HEK293 (cell line): Measurements from ENCODE around the gene ESRRA.

Experiments
- KLF1 ChIP-seq: fragments of 450-650 bp; formaldehyde crosslinking; IDR thresholded peaks from 2 replicates; pipeline ENCODE4 v1.5.1; 2016; ENCODE audit warnings: missing biosample characterization, missing genetic modification characterization
- REPIN1 ChIP-seq: fragments of 450-650 bp; formaldehyde crosslinking; IDR thresholded peaks from 2 replicates; pipeline ENCODE4 v1.5.1; 2017; ENCODE audit warnings: missing biosample characterization, missing genetic modification characterization, low read depth
- WT1 ChIP-seq: fragments of 450-650 bp; formaldehyde crosslinking; IDR thresholded peaks from 2 replicates; pipeline ENCODE4 v1.5.1; 2016; ENCODE audit warnings: missing biosample characterization, missing genetic modification characterization
- ZFHX2 ChIP-seq: fragments of 450-650 bp; formaldehyde crosslinking; conservative IDR thresholded peaks from 2 replicates; pipeline ENCODE4 v1.5.1; 2016; ENCODE audit warnings: missing biosample characterization, missing genetic modification characterization
- ZNF155 ChIP-seq: fragments of 450-650 bp; formaldehyde crosslinking; IDR thresholded peaks from 2 replicates; pipeline ENCODE4 v1.5.1; 2016; ENCODE audit warnings: missing biosample characterization, missing genetic modification characterization
- ZNF214 ChIP-seq: fragments of 450-650 bp; formaldehyde crosslinking; IDR thresholded peaks from 2 replicates; pipeline ENCODE4 v1.5.1; 2017; ENCODE audit warnings: missing biosample characterization, mild to moderate bottlenecking, missing genetic modification characterization, borderline replicate concordance
- ZNF366 ChIP-seq: fragments of 450-650 bp; formaldehyde crosslinking; conservative IDR thresholded peaks from 2 replicates; pipeline ENCODE4 v1.5.1; 2016; ENCODE audit warnings: missing biosample characterization, missing genetic modification characterization
- ZNF423 ChIP-seq: fragments of 450-650 bp; formaldehyde crosslinking; IDR thresholded peaks from 2 replicates; pipeline ENCODE4 v1.5.1; 2016; ENCODE audit warnings: missing biosample characterization, missing genetic modification characterization
- ZNF621 ChIP-seq: fragments of 450-650 bp; formaldehyde crosslinking; IDR thresholded peaks from 2 replicates; pipeline ENCODE4 v1.5.1; 2017; ENCODE audit warnings: missing biosample characterization, missing genetic modification characterization
- ZNF654 ChIP-seq: fragments of 450-650 bp; formaldehyde crosslinking; IDR thresholded peaks from 2 replicates; pipeline ENCODE4 v1.5.1; 2016; ENCODE audit warnings: low read depth, missing biosample characterization, missing genetic modification characterization
- ZNF837 ChIP-seq: fragments of 450-650 bp; formaldehyde crosslinking; IDR thresholded peaks from 2 replicates; pipeline ENCODE4 v1.5.1; 2016; ENCODE audit warnings: missing biosample characterization, missing genetic modification characterization
- ZNF843 ChIP-seq: fragments of 450-650 bp; formaldehyde crosslinking; IDR thresholded peaks from 2 replicates; pipeline ENCODE4 v1.5.1; 2016; ENCODE audit warnings: missing biosample characterization, missing genetic modification characterization
- TF ChIP-seq, protein P1 (sequence below): fragments of 450-650 bp; formaldehyde crosslinking; IDR thresholded peaks from 2 replicates; pipeline ENCODE4 v1.5.1; 2016; ENCODE audit warnings: missing biosample characterization, missing genetic modification characterization, borderline replicate concordance
- TF ChIP-seq, protein P2 (sequence below): fragments of 450-650 bp; formaldehyde crosslinking; IDR thresholded peaks from 2 replicates; pipeline ENCODE4 v1.5.1; 2016; ENCODE audit warnings: missing biosample characterization, missing genetic modification characterization
- TF ChIP-seq, protein P3 (sequence below): fragments of 450-650 bp; formaldehyde crosslinking; IDR thresholded peaks from 2 replicates; pipeline ENCODE4 v1.5.1; 2016; ENCODE audit warnings: missing biosample characterization, missing genetic modification characterization
- TF ChIP-seq, protein P4 (sequence below): fragments of 450-650 bp; formaldehyde crosslinking; conservative IDR thresholded peaks from 2 replicates; pipeline ENCODE4 v1.5.1; 2016; ENCODE audit warnings: low read depth, missing biosample characterization, missing genetic modification characterization
- TF ChIP-seq, protein P5 (sequence below): fragments of 450-650 bp; formaldehyde crosslinking; IDR thresholded peaks from 2 replicates; pipeline ENCODE4 v1.5.1; 2016; ENCODE audit warnings: missing biosample characterization, missing genetic modification characterization

ESRRA gene

DNA sequence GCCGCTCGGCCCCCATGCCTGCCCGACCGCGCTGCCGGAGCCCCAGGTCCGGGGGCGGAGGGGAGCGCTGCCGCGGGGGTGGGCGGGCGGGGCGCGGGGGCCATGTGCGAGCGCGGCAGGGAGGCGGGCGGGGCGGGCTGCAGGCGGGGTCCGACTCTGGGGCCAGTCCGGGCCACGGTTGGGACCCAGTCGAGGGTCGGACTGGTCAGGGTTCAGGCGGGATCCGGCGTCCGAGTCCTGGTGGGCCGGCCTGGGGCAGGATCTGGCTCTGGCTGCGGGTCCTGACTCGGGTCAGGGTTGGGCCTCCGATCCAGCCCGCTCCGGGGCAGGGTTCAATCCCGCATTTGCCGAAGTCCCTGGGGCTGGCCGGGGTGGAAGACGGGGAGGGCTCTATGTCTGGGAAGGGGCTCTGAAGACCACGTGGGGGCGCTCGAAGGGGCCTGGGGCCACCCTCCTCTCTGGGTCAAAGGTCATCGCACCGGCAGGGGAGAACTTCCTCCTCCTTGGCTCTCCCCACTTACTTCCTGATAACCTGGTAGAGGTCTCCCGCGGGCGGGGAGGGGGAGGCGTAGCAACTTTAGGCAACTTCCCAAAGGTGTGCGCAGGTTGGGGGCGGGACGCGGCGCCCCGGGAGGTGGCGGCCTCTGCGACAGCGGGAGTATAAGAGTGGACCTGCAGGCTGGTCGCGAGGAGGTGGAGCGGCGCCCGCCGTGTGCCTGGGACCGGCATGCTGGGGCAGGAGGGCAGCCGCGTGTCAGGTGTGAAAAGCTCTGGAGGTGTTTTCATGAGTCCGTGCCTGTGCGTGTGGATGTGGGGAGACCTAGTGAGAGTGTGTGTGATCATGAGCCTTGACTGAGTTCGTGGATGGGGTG, 603 bp downstream of the ESRRA start (continued):
- TF ChIP-seq, protein P1, sequence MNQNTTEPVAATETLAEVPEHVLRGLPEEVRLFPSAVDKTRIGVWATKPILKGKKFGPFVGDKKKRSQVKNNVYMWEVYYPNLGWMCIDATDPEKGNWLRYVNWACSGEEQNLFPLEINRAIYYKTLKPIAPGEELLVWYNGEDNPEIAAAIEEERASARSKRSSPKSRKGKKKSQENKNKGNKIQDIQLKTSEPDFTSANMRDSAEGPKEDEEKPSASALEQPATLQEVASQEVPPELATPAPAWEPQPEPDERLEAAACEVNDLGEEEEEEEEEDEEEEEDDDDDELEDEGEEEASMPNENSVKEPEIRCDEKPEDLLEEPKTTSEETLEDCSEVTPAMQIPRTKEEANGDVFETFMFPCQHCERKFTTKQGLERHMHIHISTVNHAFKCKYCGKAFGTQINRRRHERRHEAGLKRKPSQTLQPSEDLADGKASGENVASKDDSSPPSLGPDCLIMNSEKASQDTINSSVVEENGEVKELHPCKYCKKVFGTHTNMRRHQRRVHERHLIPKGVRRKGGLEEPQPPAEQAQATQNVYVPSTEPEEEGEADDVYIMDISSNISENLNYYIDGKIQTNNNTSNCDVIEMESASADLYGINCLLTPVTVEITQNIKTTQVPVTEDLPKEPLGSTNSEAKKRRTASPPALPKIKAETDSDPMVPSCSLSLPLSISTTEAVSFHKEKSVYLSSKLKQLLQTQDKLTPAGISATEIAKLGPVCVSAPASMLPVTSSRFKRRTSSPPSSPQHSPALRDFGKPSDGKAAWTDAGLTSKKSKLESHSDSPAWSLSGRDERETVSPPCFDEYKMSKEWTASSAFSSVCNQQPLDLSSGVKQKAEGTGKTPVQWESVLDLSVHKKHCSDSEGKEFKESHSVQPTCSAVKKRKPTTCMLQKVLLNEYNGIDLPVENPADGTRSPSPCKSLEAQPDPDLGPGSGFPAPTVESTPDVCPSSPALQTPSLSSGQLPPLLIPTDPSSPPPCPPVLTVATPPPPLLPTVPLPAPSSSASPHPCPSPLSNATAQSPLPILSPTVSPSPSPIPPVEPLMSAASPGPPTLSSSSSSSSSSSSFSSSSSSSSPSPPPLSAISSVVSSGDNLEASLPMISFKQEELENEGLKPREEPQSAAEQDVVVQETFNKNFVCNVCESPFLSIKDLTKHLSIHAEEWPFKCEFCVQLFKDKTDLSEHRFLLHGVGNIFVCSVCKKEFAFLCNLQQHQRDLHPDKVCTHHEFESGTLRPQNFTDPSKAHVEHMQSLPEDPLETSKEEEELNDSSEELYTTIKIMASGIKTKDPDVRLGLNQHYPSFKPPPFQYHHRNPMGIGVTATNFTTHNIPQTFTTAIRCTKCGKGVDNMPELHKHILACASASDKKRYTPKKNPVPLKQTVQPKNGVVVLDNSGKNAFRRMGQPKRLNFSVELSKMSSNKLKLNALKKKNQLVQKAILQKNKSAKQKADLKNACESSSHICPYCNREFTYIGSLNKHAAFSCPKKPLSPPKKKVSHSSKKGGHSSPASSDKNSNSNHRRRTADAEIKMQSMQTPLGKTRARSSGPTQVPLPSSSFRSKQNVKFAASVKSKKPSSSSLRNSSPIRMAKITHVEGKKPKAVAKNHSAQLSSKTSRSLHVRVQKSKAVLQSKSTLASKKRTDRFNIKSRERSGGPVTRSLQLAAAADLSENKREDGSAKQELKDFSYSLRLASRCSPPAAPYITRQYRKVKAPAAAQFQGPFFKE (tag by site-specific recombination) = no peak
- TF ChIP-seq ZNF366 (tag by site-specific recombination) = 0 out of 2 replicates have a peak, but pooled peaks have one; percentile 9
- TF ChIP-seq KLF1 (tag by site-specific recombination) = no peak
- no peak for TF ChIP-seq ZNF155 (tag by site-specific recombination)
- TF ChIP-seq, protein P2, sequence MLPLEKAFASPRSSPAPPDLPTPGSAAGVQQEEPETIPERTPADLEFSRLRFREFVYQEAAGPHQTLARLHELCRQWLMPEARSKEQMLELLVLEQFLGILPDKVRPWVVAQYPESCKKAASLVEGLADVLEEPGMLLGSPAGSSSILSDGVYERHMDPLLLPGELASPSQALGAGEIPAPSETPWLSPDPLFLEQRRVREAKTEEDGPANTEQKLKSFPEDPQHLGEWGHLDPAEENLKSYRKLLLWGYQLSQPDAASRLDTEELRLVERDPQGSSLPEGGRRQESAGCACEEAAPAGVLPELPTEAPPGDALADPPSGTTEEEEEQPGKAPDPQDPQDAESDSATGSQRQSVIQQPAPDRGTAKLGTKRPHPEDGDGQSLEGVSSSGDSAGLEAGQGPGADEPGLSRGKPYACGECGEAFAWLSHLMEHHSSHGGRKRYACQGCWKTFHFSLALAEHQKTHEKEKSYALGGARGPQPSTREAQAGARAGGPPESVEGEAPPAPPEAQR (tag by site-specific recombination) = no peak
- TF ChIP-seq, protein P3, sequence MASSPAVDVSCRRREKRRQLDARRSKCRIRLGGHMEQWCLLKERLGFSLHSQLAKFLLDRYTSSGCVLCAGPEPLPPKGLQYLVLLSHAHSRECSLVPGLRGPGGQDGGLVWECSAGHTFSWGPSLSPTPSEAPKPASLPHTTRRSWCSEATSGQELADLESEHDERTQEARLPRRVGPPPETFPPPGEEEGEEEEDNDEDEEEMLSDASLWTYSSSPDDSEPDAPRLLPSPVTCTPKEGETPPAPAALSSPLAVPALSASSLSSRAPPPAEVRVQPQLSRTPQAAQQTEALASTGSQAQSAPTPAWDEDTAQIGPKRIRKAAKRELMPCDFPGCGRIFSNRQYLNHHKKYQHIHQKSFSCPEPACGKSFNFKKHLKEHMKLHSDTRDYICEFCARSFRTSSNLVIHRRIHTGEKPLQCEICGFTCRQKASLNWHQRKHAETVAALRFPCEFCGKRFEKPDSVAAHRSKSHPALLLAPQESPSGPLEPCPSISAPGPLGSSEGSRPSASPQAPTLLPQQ (tag by site-specific recombination) = peak; percentile 38; the same call in 1 of the 2 replicates
- TF ChIP-seq, protein P4, sequence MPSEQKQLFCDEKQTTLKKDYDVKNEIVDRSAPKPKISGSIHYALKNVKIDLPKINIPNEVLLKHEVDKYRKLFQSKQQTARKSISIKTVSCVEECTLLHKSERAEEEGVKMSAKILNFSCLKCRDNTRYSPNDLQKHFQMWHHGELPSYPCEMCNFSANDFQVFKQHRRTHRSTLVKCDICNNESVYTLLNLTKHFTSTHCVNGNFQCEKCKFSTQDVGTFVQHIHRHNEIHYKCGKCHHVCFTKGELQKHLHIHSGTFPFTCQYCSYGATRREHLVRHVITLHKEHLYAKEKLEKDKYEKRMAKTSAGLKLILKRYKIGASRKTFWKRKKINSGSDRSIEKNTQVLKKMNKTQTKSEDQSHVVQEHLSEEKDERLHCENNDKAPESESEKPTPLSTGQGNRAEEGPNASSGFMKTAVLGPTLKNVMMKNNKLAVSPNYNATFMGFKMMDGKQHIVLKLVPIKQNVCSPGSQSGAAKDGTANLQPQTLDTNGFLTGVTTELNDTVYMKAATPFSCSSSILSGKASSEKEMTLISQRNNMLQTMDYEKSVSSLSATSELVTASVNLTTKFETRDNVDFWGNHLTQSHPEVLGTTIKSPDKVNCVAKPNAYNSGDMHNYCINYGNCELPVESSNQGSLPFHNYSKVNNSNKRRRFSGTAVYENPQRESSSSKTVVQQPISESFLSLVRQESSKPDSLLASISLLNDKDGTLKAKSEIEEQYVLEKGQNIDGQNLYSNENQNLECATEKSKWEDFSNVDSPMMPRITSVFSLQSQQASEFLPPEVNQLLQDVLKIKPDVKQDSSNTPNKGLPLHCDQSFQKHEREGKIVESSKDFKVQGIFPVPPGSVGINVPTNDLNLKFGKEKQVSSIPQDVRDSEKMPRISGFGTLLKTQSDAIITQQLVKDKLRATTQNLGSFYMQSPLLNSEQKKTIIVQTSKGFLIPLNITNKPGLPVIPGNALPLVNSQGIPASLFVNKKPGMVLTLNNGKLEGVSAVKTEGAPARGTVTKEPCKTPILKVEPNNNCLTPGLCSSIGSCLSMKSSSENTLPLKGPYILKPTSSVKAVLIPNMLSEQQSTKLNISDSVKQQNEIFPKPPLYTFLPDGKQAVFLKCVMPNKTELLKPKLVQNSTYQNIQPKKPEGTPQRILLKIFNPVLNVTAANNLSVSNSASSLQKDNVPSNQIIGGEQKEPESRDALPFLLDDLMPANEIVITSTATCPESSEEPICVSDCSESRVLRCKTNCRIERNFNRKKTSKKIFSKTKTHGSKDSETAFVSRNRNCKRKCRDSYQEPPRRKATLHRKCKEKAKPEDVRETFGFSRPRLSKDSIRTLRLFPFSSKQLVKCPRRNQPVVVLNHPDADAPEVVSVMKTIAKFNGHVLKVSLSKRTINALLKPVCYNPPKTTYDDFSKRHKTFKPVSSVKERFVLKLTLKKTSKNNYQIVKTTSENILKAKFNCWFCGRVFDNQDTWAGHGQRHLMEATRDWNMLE (tag by site-specific recombination) = no peak
- no peak for TF ChIP-seq REPIN1
- TF ChIP-seq, protein P5, sequence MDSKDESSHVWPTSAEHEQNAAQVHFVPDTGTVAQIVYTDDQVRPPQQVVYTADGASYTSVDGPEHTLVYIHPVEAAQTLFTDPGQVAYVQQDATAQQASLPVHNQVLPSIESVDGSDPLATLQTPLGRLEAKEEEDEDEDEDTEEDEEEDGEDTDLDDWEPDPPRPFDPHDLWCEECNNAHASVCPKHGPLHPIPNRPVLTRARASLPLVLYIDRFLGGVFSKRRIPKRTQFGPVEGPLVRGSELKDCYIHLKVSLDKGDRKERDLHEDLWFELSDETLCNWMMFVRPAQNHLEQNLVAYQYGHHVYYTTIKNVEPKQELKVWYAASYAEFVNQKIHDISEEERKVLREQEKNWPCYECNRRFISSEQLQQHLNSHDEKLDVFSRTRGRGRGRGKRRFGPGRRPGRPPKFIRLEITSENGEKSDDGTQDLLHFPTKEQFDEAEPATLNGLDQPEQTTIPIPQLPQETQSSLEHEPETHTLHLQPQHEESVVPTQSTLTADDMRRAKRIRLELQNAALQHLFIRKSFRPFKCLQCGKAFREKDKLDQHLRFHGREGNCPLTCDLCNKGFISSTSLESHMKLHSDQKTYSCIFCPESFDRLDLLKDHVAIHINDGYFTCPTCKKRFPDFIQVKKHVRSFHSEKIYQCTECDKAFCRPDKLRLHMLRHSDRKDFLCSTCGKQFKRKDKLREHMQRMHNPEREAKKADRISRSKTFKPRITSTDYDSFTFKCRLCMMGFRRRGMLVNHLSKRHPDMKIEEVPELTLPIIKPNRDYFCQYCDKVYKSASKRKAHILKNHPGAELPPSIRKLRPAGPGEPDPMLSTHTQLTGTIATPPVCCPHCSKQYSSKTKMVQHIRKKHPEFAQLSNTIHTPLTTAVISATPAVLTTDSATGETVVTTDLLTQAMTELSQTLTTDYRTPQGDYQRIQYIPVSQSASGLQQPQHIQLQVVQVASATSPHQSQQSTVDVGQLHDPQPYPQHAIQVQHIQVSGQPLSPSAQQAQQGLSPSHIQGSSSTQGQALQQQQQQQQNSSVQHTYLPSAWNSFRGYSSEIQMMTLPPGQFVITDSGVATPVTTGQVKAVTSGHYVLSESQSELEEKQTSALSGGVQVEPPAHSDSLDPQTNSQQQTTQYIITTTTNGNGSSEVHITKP = no peak
- no peak for TF ChIP-seq ZNF837 (tag by site-specific recombination)
- TF ChIP-seq ZNF654 (tag by site-specific recombination) = no peak
- TF ChIP-seq ZNF621 (tag by site-specific recombination) = no peak
- TF ChIP-seq ZFHX2 (tag by site-specific recombination) = peak; percentile 35; the same call in 1 of the 2 replicates
- TF ChIP-seq ZNF423 = no peak
- TF ChIP-seq ZNF843 = no peak
- TF ChIP-seq WT1 (tag by site-specific recombination) = 0 out of 2 replicates have a peak, but pooled peaks have one; percentile 10
- no peak for TF ChIP-seq ZNF214 (tag by site-specific recombination)
